ENCODE data around the gene SCAF11. TPM values are rescaled to one million over a fixed set of nuclear protein-coding genes. Genes with fewer than 3 reads are reported as not detected.

The SCAF11 gene
- total RNA-seq, 1 donor from 2014 or later, result 35.7 TPM

DNA sequence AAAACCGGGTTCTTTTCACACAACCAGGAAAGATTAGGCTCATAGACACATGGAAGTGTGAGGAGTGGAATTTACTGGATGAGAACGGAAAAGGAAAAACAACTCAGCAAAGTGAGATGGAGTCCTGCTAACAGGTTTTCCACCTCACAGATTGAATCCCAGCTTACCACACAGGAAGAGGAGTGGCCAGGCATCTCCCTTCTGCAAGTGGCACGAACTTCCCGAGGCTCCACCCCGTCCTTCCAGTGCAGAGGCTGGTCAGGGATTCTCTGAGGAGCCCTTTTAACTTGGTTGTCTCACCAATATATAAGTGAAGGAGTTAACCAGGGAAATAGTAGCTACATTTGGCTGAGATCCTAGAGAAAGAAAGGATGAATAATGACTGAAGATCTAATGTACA, 102.8 kb downstream of the SCAF11 start:
- TF ChIP-seq, protein P1, sequence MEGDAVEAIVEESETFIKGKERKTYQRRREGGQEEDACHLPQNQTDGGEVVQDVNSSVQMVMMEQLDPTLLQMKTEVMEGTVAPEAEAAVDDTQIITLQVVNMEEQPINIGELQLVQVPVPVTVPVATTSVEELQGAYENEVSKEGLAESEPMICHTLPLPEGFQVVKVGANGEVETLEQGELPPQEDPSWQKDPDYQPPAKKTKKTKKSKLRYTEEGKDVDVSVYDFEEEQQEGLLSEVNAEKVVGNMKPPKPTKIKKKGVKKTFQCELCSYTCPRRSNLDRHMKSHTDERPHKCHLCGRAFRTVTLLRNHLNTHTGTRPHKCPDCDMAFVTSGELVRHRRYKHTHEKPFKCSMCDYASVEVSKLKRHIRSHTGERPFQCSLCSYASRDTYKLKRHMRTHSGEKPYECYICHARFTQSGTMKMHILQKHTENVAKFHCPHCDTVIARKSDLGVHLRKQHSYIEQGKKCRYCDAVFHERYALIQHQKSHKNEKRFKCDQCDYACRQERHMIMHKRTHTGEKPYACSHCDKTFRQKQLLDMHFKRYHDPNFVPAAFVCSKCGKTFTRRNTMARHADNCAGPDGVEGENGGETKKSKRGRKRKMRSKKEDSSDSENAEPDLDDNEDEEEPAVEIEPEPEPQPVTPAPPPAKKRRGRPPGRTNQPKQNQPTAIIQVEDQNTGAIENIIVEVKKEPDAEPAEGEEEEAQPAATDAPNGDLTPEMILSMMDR (IDR thresholded peaks at IDR 0.05), result no peak
- no peaks in the 10 kb centered on the region for H3K27me3 ChIP-seq
- no peak overlapping the region for H3K27ac ChIP-seq
- H3K36me3 ChIP-seq, result peaks cover 20% of the 10 kb centered on the region in 2 donors
- no peaks in the 10 kb centered on the region for H3K9me3 ChIP-seq
- intact Hi-C loops (cut with DNase I), result no loop called here
- no peaks in the 10 kb centered on the region for H3K4me1 ChIP-seq
- no peak for DNase-seq (ENCODE audit: low spot score in 2 of 2)
- H3K4me3 ChIP-seq, result no peak overlapping the region

DNA sequence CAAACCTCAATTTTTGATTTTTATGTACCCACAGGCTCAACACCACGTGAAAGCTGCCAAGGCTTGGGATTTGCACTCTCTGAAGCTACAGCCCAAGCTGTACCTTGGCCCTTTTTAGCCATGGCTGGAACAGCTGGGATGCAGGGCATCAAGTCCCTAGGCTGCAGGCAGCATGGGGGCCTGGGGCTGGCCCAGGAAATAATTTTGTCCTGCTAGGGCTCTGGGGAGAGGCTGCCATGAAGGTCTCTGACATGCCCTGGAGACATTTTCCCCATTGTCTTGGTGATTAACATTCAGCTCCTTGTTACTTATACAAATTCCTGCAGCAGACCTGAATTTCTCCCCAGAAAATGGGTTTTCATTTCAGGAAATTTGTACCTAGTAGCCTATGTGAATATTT, 103.7 kb downstream of the SCAF11 start:
- no peak for DNase-seq (ENCODE audit: low spot score in 2 of 2)
- Histone ChIP-seq H3K36me3 (peaks cover 13 to 15% of the 10 kb centered on the region in 2 donors), H3K9me3 (no peaks in the 10 kb centered on the region), H3K27me3 (no peaks in the 10 kb centered on the region), H3K4me1 (no peaks in the 10 kb centered on the region), H3K4me3 (no peak overlapping the region), H3K27ac (no peak overlapping the region)
- intact Hi-C loops (cut with DNase I), result no loop called here
- TF ChIP-seq, protein P1 (IDR thresholded peaks at IDR 0.05), result no peak

DNA sequence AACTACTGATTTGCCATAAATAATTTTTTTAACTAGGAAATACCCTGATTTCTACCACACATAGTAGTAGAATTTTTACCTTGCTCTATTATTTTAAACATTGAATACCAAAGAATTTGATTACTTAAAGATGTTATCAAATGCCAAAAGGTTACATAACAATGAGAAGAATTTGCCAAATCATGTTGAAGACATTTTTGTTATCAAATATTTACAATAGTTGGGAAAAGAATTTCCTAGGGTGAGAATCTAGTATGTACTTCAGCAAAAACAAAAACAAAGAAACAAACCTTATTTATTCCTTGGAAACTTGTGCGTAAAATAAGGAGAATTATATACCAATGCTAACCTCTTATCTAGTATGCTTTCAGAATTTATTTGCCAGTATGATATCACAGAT, 107.2 kb downstream of the SCAF11 start:
- Histone ChIP-seq H3K27me3 (no peaks in the 10 kb centered on the region), H3K36me3 (peaks cover 13 to 15% of the 10 kb centered on the region in 2 donors), H3K4me1 (peaks cover 0 to 11% of the 10 kb centered on the region in 2 donors), H3K9me3 (no peaks in the 10 kb centered on the region), H3K4me3 (no peak overlapping the region), H3K27ac (no peak overlapping the region)
- intact Hi-C loops (cut with DNase I), result no loop called here
- no peak for DNase-seq (ENCODE audit: low spot score in 2 of 2)
- TF ChIP-seq, protein P1 (IDR thresholded peaks at IDR 0.05), result no peak

DNA sequence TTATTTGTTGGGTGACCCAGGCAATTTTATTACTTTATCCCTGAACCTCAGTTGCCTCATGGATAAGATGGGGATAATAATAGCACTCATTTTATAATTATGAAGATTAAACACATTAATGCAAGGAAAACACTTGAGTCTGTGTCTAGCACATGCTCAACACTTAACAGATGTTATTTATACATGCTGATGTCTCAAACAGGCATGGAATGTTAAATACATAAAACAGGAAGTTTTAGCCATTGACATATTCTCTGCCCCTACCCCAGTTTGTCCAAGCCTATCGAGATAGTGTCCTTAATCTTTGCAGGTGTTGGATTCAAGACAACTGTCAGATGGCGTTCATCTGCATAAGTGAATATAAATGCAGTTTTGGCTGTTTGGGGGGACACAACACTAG, 109.8 kb downstream of the SCAF11 start:
- DNase-seq (ENCODE audit: low spot score in 2 of 2), result no peak
- H3K4me3 ChIP-seq, result no peak overlapping the region
- no peak overlapping the region for H3K27ac ChIP-seq
- H3K4me1 ChIP-seq, result peaks cover 0 to 11% of the 10 kb centered on the region in 2 donors
- intact Hi-C loops (cut with DNase I), result no loop called here
- H3K9me3 ChIP-seq, result no peaks in the 10 kb centered on the region
- no peaks in the 10 kb centered on the region for H3K27me3 ChIP-seq
- TF ChIP-seq, protein P1 (IDR thresholded peaks at IDR 0.05), result no peak
- H3K36me3 ChIP-seq, result peaks cover 10 to 18% of the 10 kb centered on the region in 2 donors

DNA sequence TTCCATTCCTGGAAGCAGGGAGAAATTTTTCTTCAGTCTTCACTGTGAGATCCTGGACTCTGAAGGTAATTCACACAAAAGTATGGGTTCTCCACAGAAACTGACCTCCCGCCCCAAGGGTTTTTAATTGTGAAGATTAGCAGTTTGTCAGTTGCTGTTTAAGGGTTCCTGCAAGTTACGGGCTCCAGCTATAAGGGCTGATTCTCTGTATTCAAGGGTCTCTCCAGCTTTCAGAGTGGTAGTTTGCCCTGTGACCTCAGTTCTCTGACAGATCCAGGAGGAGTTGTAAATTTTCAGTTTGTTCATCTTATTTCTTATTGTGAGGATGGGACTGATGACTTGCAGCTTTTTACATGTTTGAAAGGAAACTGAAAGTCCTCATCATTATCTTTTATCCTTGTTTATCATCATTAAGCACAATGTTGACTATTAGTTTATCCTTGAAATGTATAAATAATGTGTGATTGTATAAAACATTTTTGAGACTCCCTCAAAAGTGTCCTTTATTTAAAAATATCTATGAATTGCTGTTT, 110.9 kb downstream of the SCAF11 start:
- H3K4me1 ChIP-seq, result peaks cover 0 to 11% of the 10 kb centered on the region in 2 donors
- TF ChIP-seq, protein P1 (IDR thresholded peaks at IDR 0.05), result no peak
- intact Hi-C loops (cut with DNase I), result no loop called here
- no peaks in the 10 kb centered on the region for H3K9me3 ChIP-seq
- no peaks in the 10 kb centered on the region for H3K27me3 ChIP-seq
- no peak for DNase-seq (ENCODE audit: low spot score in 2 of 2)
- peaks cover 13 to 26% of the 10 kb centered on the region in 2 donors for H3K36me3 ChIP-seq
- no peak overlapping the region for H3K27ac ChIP-seq
- no peak overlapping the region for H3K4me3 ChIP-seq
